BLaER1 treated with 17β-estradiol and CSF1 and Interleukin-3, amounts not matched to agents 10 nM and 100 nM (cell line): Measurements from ENCODE around the gene DGKI.

Source experiments
- H3K27ac ChIP-seq, 11 experiments: shearing (Covaris generic); formaldehyde crosslinking; 2 replicates each; pipeline ENCODE4 v1.8.1; 2022
- H3K27me3 ChIP-seq, 11 experiments: shearing (Covaris generic); formaldehyde crosslinking; 2 replicates each; pipeline ENCODE4 v1.8.1; 2022
- H3K36me3 ChIP-seq, 11 experiments: shearing (Covaris generic); formaldehyde crosslinking; 2 replicates each; pipeline ENCODE4 v1.8.1; 2022
- H3K4me1 ChIP-seq, 10 experiments: shearing (Covaris generic); formaldehyde crosslinking; 2 replicates each; pipeline ENCODE4 v1.8.1; 2022
- H3K4me2 ChIP-seq, 11 experiments: shearing (Covaris generic); formaldehyde crosslinking; 2 replicates each; pipeline ENCODE4 v1.8.1; 2022
- H3K4me3 ChIP-seq, 10 experiments: shearing (Covaris generic); formaldehyde crosslinking; 2 replicates each; pipeline ENCODE4 v1.8.1; 2022
- H3K9ac ChIP-seq, 11 experiments: shearing (Covaris generic); formaldehyde crosslinking; 2 replicates each; pipeline ENCODE4 v1.8.1; 2022
- H3K9me3 ChIP-seq, 11 experiments: shearing (Covaris generic); formaldehyde crosslinking; replicated peaks in 1 of 11; 2 replicates each; pipeline ENCODE4 v1.8.1; 2022
- H4K20me1 ChIP-seq, 11 experiments: shearing (Covaris generic); formaldehyde crosslinking; 2 replicates each; pipeline ENCODE4 v1.8.1; 2022
- Cebpa-rat ChIP-seq, 11 experiments: shearing (Covaris generic); IDR thresholded peaks; 2 replicates each; pipeline ENCODE4 v1.8.1; 2022

The DGKI gene

GRCh38 chr7:137597856-137598255 is 248.9 kb downstream of the DGKI start:
- Histone ChIP-seq H3K27ac (no peak overlapping the region), H4K20me1 (no peaks in the 10 kb centered on the region), H3K27me3 (no peaks in the 10 kb centered on the region), H3K4me3 (no peak overlapping the region), H3K9ac (no peak overlapping the region), H3K4me1 (no peaks in the 10 kb centered on the region), H3K4me2 (no peak overlapping the region), H3K36me3 (no peaks in the 10 kb centered on the region), H3K9me3 (no peaks in the 10 kb centered on the region)
- TF ChIP-seq Cebpa-rat (IDR thresholded peaks at IDR 0.05): no peak

- no peak for TF ChIP-seq Cebpa-rat (IDR thresholded peaks at IDR 0.05)
- Histone ChIP-seq H3K4me2 (no peak overlapping the region), H3K27me3 (no peaks in the 10 kb centered on the region), H4K20me1 (no peaks in the 10 kb centered on the region), H3K4me1 (peaks cover 13 to 37% (median 24%) of the 10 kb centered on the region in 10 experiments), H3K4me3 (no peak overlapping the region), H3K9me3 (no peaks in the 10 kb centered on the region), H3K36me3 (no peaks in the 10 kb centered on the region), H3K9ac (no peak overlapping the region), H3K27ac (no peak overlapping the region)
These were observed 253.6 kb downstream of the DGKI start for GRCh38 chr7:137593115-137593711.

GRCh38 chr7:137592232-137592896 is 254.4 kb downstream of the DGKI start:
- no peaks in the 10 kb centered on the region for H3K9me3 ChIP-seq
- H3K4me3 ChIP-seq: no peak overlapping the region
- TF ChIP-seq Cebpa-rat (IDR thresholded peaks at IDR 0.05): no peak
- H3K4me2 ChIP-seq: peak overlapping the region in 8 of 11 experiments; percentile 50 to 83 (median 78); a peak in 14 of 22 replicates
- H3K9ac ChIP-seq: peak overlapping the region in 4 of 11 experiments; percentile 25 to 45 (median 34); a peak in 5 of 22 replicates
- H3K36me3 ChIP-seq: no peaks in the 10 kb centered on the region
- peak overlapping the region in 9 of 11 experiments; percentile 41 to 72 (median 63); a peak in 15 of 22 replicates for H3K27ac ChIP-seq
- no peaks in the 10 kb centered on the region for H3K27me3 ChIP-seq
- H3K4me1 ChIP-seq: peaks cover 13 to 37% (median 24%) of the 10 kb centered on the region in 10 experiments
- no peaks in the 10 kb centered on the region for H4K20me1 ChIP-seq

GRCh38 chr7:137591421-137591837 is 255.3 kb downstream of the DGKI start:
- Histone ChIP-seq H3K27me3 (no peaks in the 10 kb centered on the region), H3K4me3 (no peak overlapping the region), H3K4me1 (peaks cover 13 to 37% (median 24%) of the 10 kb centered on the region in 10 experiments), H3K36me3 (no peaks in the 10 kb centered on the region), H3K9ac (peak overlapping the region in 6 of 11 experiments; percentile 19 to 45 (median 31); a peak in 6 of 22 replicates), H3K9me3 (no peaks in the 10 kb centered on the region), H3K4me2 (peak overlapping the region in 9 of 11 experiments; percentile 50 to 83 (median 76); a peak in 18 of 22 replicates), H4K20me1 (no peaks in the 10 kb centered on the region), H3K27ac (peak overlapping the region in 10 of 11 experiments; percentile 22 to 72 (median 60); a peak in 18 of 22 replicates)
- no peak for TF ChIP-seq Cebpa-rat (IDR thresholded peaks at IDR 0.05)

GRCh38 chr7:137590756-137591305 is 255.9 kb downstream of the DGKI start:
- no peaks in the 10 kb centered on the region for H3K27me3 ChIP-seq
- peak overlapping the region in 10 of 11 experiments; percentile 8 to 72 (median 60); a peak in 14 of 22 replicates for H3K27ac ChIP-seq
- TF ChIP-seq Cebpa-rat (IDR thresholded peaks at IDR 0.05): no peak

DNA sequence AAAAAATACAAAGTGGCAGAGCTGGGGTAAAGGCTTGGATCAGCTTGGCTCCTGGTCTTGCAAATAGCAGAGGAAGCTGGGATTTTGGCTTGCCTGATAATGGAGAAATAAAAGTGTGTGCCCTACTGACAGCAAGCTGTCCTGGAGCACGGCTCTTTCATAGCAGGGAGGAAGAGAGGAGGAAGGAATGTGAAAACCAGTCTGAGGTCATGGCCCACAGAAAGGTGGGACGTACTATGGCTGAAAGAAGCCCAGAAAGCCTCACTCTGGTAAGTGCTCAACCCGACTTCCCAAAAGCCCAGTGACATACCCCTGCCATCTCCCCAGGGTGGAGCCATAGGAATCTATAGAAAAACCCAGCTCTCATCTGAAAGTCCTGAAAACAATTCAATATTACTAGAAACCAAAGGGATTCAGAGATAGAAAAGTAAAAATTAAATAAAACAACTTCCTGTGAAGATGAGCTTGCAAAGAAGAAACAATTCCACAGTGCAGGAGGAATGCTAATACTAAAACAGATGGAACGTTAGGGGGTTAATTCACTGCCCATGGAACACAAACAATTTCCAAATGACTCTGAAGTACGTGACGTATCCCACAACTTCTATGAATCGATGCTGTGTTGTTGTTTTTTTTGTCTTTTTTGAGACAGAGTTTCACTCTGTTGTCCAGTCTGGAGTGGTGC is 256.6 kb downstream of the DGKI start:
- no peaks in the 10 kb centered on the region for H3K36me3 ChIP-seq
- no peaks in the 10 kb centered on the region for H4K20me1 ChIP-seq
- H3K9ac ChIP-seq: no peak overlapping the region
- no peak overlapping the region for H3K4me3 ChIP-seq
- TF ChIP-seq Cebpa-rat (IDR thresholded peaks at IDR 0.05): no peak
- H3K27ac ChIP-seq: peak overlapping the region in 3 of 11 experiments; percentile 18 to 58 (median 49); a peak in 5 of 22 replicates
- no peaks in the 10 kb centered on the region for H3K9me3 ChIP-seq
- H3K4me2 ChIP-seq: peak overlapping the region in 9 of 11 experiments; percentile 50 to 83 (median 76); a peak in 16 of 22 replicates
- peaks cover 13 to 37% (median 24%) of the 10 kb centered on the region in 10 experiments for H3K4me1 ChIP-seq
- no peaks in the 10 kb centered on the region for H3K27me3 ChIP-seq

More at GRCh38 chr7:137590756-137591305, 255.9 kb downstream of the DGKI start:
- Histone ChIP-seq H4K20me1 (no peaks in the 10 kb centered on the region), H3K9me3 (no peaks in the 10 kb centered on the region), H3K9ac (peak overlapping the region in 4 of 11 experiments; percentile 19 to 45 (median 28); a peak in 2 of 22 replicates), H3K36me3 (no peaks in the 10 kb centered on the region), H3K4me2 (peak overlapping the region in 9 of 11 experiments; percentile 50 to 83 (median 76); a peak in 17 of 22 replicates), H3K4me3 (no peak overlapping the region), H3K4me1 (peaks cover 13 to 37% (median 24%) of the 10 kb centered on the region in 10 experiments)

- Histone ChIP-seq H3K9ac (no peak overlapping the region), H3K27me3 (no peaks in the 10 kb centered on the region), H3K27ac (no peak overlapping the region), H3K4me3 (no peak overlapping the region), H3K4me1 (peaks cover 13 to 35% (median 24%) of the 10 kb centered on the region in 10 experiments), H3K4me2 (no peak overlapping the region), H3K9me3 (no peaks in the 10 kb centered on the region), H3K36me3 (no peaks in the 10 kb centered on the region), H4K20me1 (no peaks in the 10 kb centered on the region)
- TF ChIP-seq Cebpa-rat (IDR thresholded peaks at IDR 0.05): no peak
These were observed 259.4 kb downstream of the DGKI start for GRCh38 chr7:137587326-137587725.

DNA sequence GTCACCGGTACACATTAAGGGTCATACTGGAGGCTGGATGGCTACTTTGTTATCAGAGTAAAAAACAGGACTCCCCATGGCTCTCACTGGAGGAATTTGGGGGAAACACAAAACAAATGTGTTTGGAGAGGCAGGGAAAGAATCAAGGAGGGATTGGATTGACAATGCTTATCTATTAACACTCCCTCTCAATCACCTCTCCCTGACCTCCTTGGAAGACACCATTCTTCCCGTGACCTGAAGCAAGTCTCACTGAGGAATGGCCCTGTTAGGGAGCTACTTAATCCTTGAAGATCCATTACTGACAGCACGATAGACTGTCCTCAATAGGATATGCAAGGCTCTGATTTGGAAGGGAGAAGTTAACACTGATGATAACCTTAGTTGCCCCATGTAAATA is 261.2 kb downstream of the DGKI start:
- Histone ChIP-seq H3K4me2 (no peak overlapping the region), H3K27me3 (no peaks in the 10 kb centered on the region), H3K27ac (no peak overlapping the region), H4K20me1 (no peaks in the 10 kb centered on the region), H3K36me3 (no peaks in the 10 kb centered on the region), H3K4me3 (no peak overlapping the region), H3K9ac (no peak overlapping the region), H3K4me1 (peaks cover 2 to 18% (median 7%) of the 10 kb centered on the region in 10 experiments; a peak in 18 of 20 replicates), H3K9me3 (no peaks in the 10 kb centered on the region)
- TF ChIP-seq Cebpa-rat (IDR thresholded peaks at IDR 0.05): no peak

DNA sequence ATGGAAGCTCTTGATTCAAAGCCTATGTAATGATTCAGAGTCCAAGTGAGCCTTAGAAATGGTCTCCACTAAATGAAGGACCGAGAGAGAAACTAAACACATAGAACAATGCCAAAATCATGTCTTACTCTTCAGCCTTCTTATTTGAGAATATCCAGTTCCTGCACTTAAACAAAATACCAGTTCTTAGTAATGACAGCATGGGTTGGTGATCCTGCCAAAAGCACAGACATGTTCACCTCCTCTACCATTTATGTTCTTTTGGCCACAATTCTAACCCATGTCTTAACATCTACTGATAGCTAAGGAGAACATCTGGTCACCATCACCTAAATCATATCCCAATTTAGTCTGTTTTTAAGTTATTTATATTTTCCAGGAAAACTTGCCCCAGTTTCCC is 263.6 kb downstream of the DGKI start:
- no peaks in the 10 kb centered on the region for H3K9me3 ChIP-seq

More for the DNA sequence above, 263.6 kb downstream of the DGKI start:
- H4K20me1 ChIP-seq: no peaks in the 10 kb centered on the region
- no peak overlapping the region for H3K4me3 ChIP-seq
- TF ChIP-seq Cebpa-rat (IDR thresholded peaks at IDR 0.05): no peak
- no peak overlapping the region for H3K9ac ChIP-seq
- H3K36me3 ChIP-seq: no peaks in the 10 kb centered on the region
- no peaks in the 10 kb centered on the region for H3K27me3 ChIP-seq
- no peak overlapping the region for H3K4me2 ChIP-seq
- H3K4me1 ChIP-seq: no peaks in the 10 kb centered on the region
- H3K27ac ChIP-seq: no peak overlapping the region
